NCI-H2081 (cell line): Measurements from ENCODE around the gene LVRN.

Experiments
- DNase-seq, 2 experiments: peaks; one replicate each; lab custom pipeline; 2025; lab: John Stamatoyannopoulos, UW

LVRN gene

DNA sequence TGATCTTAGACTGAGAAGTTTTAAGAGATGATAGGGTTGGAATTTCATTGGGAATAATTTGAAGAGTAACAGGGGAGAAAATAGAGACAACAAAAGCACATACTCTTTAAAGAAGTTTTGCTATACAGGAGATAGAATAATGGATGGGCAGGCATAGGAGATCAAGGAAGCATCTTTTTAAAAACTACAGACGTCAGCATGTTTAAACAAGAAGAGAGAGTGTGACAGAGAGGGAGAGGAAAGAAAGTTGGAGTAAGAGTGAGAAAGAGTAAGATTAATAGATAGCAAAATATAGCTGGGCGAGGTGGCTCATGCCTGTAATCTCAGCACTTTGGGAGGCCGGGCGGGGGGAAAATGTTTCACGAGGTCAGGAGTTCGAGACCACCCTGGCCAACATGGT is 5.3 kb upstream of the LVRN start:
- no peak for DNase-seq

DNA sequence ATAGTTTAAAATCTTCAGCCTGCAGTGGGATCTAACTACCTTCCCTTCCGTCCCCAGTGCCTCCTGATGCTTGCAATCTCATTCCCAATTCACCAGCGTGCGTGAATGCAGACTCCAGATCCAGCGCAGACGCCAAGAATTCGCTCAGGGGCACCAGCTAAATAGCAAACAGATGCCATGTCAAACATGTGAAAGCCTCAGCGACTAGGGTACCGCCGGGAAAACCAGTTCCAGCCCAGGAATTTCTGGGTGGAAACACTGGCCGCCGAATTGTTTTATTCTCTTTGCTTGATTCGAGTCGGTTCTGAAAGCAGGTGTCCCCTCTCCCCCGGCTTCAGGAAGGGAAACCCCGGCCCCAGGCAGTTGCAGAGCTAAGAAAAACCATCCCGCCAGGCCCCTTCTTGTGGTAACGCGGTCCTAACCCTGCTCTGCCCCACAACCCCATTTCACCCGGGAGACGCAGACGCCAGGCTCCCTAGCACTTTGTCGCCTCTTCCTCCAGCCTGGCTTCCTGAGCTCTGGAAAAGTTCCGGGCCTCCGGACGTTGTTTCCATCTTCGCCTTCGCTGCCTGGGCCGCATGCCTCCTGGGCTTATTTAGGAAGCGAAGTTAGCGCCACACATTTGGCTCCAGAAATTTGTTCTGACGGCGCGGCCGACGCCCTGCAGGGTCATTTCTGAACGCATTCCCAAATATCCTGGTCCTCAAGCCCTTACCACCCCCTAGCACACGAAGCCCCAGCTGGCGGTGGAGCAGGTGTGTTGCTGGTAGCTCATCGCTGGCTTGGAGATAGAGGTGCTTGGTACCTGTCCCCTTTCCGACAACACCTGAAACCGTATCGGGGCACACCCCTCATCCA is 665 bp upstream of the LVRN start:
- no peak for DNase-seq

DNA sequence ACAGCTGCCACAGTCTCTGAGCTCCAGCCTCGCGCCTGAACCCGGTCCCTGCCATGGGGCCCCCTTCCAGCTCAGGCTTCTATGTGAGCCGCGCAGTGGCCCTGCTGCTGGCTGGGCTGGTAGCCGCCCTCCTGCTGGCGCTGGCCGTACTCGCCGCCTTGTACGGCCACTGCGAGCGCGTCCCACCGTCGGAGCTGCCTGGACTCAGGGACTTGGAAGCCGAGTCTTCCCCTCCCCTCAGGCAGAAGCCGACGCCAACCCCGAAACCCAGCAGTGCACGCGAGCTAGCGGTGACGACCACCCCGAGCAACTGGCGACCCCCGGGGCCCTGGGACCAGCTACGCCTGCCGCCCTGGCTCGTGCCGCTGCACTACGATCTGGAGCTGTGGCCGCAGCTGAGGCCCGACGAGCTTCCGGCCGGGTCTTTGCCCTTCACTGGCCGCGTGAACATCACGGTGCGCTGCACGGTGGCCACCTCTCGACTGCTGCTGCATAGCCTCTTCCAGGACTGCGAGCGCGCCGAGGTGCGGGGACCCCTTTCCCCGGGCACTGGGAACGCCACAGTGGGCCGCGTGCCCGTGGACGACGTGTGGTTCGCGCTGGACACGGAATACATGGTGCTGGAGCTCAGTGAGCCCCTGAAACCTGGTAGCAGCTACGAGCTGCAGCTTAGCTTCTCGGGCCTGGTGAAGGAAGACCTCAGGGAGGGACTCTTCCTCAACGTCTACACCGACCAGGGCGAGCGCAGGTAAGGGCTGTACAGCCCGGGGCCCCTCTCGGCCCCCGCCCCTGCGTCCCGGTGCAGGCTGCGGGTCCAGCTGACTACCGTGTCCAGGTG is 509 bp downstream of the LVRN start:
- DNase-seq, result no peak

DNA sequence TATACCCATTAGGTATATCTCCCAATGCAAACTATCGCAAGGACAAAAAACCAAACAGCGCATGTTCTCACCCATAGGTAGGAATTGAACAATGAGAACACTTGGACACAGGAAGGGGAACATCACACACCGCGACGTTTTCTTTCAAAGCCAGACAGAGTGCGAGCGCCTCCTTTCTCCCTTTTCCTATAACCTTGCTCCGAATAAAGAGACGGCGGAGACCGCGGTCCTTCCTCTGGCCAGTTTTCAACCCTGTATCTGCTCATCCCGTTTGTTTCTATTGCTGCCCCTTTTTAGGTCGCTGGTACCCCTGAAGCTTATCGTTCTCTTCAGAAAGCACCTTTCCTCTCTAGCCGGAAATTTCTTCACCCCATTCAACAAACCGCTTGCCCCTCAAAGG is 1.3 kb downstream of the LVRN start:
- DNase-seq, result no peak

DNA sequence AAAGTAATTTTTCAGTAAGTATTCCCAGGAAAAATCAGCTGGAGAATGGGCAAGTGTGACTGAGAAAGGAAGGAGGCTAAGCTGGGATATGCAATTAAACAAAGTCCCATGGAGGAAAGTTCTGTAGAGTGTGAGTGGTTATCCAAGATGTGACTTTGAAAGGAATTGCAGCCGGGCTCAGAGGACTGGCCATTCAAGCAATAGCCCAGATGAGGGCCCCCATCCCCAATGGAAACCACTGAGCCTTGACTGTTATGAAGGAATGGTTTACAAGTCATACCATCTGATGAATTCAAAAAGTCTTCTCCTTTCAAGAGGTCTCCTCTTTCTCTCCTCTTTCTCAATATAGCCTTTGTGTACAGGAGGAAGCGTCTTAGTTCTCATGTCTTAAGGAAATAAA is 6.5 kb downstream of the LVRN start:
- DNase-seq, result no peak

DNA sequence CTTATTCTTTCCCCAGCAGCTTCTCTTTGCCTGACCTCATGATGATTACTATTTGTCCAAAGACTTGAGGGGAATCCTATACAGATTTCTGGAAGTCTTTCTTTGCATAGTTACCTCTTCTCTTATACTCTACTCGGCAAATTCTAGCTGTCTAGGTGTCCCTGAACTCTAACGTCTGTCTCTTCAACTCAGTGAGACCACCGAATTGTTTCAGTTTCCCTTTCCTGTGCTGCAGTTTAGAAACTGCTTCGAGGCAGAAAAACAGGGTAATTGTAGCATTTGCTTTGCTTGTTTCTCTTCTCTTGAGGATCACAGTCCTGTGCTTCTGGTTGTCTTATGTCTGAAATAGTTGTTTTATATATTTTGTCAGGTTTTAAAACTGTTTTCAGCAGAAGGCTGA is 14.8 kb downstream of the LVRN start:
- no peak for DNase-seq

DNA sequence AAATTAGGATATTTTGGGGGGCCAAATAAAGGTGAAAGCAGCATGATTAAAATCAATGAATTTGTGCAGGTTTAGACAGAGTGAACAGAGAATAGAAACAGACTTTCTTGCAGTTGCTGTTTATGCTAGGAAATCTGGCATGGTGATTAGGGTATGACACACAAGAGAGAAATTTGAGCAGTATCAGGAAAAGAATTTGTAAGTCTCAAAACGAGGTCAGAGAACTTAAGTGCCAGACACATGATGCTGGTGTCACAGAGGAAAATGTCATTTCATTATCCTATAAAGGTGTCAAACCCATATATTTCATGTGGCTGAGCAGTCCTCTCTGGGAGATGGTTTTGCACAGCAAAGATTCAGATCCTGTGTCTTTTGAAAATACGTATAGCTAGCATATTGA is 15.7 kb downstream of the LVRN start:
- DNase-seq, result no peak

DNA sequence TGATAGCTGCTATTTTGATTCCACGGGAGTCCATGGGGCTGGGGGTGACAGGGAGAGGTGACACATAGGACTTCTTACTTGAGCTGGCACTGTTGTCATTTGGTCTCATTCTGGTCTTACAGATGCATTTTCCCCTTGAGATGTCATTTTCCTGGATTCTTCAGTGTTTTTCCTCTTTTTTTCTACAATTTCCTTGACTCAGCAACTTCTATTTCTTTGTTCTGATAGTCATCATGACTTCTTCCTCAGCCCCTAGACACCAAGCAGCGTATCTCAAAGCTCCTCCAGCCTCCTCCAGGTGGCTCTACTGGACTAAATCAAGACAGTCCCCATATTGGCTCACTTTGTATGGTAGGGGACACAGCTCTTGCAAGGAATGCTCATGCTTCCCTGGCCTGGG is 16.5 kb downstream of the LVRN start:
- no peak for DNase-seq

DNA sequence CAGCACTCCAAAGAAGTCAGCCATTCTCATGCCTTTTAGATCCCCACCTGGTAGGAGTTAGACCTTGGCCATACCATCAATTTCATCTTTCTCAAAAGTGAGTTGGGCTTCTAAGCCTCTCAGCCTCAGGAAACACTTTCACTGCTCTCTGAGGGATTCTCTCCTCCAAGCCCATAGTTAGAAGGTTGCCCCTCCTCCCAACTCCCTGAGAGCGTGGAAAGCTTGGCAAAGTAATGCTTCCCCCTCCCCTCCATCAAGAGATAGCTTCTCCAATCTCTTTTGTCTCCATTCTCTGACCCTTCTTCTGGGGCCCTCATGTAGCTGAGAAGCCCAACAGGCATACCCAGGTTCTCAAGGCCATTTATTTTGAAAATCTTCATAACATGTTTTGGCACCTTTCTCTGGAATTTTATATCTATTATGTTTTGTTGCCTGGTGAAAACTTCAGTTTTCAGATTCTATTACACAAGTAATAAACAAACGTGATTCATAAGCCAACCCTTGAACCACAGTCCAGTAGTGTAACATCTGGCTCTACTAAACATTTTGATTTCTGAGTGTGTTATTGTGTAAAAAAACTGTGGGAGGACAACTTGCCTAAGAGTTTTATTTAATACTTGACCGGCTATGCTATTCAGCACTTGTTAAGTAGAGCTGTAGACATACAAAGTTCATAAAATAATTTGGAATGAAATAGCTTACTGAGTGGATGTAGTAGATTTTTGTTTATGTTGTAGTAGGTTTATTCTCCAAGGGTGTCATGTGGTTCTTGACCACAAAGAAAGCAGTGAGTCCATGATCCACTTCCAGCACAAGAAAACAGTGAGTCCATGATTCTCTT is 17.1 kb downstream of the LVRN start:
- no peak for DNase-seq

DNA sequence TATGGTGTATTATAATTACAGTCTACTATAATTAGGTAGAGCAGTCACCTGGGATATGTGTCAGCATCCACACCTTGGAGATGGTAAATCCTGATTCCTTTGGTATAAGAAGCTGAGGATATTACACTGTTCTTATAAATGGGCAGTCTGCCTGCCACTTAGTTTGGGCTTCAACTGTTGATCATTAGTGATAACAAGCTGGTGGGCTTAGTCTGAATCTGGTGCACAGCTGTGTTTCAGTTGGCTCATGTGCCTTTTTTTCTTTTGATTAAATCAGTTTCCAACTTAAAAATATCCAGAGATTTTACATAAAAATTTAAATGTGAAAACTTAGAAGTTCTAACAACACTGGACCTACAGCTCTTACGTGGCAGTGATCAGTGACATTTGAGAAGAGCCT is 21.2 kb downstream of the LVRN start:
- no peak for DNase-seq

DNA sequence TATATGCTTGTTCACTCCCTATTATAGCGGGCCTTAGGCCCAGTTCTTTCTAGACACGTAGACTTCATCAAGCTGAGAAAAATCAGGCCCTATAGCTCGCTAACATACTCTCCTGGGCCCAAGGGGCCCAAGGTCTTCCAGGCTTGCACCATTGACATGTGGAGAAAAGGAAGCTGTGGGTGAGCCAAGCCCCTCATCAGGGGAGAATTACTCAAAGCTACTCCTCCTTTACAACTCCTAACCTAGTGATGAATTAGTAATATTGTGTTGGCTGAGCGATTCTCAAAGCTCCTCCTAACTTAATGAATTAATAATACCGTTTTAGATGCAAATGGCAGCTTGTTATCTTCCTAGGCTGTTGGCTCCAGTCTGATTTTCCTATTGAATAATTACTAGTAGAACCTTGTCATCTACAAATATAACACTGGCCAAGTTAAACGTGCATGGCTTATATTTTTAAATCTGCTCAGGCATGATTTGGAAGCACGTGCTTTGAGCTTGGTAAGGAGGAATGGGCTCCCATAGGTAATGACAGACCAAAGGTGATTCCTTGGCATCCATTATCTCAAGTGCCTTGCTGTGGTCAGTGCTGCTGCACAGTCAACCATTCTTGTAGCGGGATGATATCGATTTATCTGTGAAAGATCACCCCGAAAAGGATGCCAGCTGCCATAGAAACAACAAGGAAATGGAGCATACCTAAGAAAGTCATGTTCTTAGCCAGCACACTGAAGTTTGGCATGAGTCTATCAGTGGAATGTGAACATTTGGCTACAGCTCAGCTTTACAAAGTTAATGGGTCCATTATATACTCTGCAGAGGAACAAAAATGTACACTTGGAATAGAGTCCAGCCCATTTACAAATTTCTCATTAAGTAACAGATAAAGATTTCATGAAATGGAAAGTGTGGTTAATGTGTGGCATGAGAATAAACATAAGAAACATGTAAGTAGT is 23.8 kb downstream of the LVRN start:
- DNase-seq, result no peak

DNA sequence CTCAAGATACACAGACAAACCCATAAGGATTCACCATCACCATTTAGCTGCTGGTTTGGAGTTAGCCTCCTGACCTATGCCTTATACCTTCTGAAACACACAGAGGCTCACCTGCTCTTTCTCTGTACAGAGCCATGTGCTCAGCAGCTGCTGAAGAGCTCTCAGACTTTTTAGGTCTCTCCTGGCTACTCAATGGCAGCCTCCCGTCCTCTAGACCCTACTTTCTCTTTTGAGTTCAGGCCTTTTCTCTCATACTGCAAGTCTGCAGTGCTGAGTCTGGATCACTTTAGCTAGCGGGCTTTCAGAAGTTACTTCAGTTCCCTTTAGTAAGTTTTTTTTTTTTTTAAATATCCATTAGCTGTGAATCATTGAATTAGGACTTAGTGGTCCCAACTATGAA is 25.7 kb downstream of the LVRN start:
- DNase-seq, result no peak

DNA sequence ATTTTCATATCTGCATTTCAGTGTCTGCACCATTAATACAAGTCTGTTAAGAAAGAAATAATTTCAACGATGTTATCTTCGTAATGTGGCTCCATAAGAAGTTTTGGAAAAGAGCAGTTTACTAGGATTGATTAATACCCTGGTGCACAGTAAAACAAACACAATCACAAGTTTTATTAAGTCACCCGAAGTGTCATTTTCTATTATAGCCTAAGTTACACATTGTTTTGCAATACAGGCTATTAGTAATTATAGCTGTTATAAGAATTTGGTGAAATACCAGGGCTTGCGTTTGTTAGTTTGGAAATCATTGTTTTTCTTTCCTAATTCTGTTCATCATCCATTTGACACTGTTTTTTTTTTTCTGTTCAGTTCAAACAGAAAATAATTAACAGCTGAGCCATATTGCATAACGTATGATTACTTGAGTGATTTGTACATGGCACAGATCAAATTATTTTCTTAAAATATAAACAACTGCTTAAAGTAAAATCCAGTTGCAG is 30.6 kb downstream of the LVRN start:
- no peak for DNase-seq

DNA sequence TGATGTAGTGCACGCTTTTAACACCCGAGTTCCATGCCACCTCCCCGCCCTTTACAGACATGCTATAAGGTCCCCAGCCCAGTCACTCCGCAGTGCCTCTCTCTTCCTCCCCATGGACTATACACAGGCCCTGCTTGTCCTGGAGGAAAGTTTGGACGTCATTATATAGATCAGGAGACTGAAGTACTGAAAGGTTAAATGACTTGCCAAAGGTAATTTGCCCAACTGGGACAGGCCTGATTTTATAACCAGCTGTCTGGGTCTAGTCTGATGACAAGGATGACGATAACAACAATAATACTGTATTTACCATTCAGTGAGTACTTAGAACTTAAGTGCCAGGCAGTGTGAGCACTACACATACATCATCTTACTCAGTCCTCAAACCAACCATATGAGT is 33.1 kb downstream of the LVRN start:
- DNase-seq, result no peak

DNA sequence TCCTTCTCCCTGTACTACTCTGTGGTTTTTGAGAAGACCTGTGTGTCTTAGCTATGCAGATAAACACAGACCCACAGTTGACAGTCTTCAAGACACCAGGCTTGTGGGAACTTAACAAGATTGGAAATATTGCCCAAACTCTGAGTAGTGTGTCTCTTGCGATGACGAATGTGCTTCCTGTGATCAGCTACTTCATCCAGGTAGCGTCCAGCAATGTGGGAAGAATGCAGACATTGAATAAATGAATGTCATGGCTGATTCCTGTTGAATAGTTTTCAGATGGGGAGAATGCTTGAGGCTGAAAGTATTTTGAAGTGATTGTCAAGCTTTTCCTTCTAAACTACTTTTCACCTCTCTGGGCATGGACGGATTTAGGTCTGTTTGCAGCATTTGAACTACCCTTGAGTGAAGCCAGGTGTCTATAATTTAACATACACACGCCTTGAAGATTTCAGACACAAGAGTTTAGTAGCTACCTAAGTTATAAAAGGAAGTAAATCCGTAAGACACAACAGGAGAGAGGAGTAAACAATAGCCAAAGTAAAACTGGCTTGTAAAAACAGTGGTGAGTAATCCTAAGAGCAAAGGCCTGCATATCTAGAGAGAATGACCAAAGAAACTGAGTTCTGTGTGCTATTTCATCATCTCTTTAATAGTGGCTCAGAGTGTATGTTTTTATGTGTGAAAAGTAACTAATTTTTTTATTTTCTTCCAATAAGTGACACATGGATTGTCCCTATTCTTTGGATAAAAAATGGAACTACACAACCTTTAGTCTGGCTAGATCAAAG is 40.0 kb downstream of the LVRN start:
- DNase-seq, result no peak

DNA sequence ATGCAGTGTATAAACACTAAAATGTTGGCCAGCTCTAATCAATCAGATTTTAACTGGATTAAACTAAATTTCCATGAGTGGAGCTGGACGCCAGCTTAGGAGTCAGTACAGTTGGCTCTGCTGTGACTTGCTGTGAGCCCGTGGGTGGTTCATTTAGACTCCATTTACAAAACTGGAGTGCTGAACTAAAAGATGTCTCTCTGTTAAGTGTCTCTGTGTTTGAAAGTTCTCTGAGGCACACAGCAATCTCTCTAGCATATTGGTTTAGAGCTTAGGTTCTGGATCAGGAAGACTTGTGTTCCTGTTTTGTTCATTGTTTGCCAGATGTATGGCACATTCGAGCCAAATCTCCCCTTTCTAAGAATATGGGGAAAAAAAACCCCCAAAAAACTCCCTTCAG is 42.0 kb downstream of the LVRN start:
- DNase-seq, result no peak

DNA sequence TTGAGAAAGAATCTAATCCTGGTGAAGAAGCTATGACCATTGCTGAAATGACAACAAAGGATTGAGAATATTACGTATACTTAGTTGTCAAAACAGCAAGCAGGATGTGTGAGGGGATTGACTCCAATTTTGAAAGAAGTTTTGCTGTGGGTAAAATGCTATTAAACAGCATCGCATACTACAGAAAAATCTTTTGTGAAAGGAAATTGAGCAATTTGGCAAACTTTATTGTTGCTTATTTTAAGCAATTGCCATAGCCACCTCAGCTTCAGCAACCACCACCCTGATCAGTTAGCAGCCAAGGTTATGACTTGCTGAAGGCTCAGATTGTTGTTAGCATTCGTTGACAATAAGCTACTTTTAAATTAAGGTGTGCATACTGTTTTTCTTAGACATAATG is 47.5 kb downstream of the LVRN start:
- no peak for DNase-seq

DNA sequence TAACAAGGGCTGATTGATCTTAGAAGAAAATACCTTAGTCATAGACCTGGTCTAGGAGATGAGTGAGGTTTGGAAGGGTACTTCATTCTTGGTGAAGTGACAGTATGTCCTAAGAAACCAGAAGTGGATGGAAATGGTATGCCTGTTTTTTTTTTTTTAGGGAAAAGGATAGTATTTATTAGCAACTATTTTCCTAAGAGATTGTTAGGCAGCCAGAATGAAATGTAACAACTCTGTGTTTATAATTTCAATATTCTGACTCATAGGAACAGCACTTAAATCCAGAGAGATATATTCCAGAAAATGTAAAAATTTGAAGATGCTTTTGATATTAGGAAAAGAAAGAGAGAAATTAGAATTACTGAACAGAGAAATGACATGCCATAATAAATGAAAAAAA is 48.8 kb downstream of the LVRN start:
- no peak for DNase-seq

DNA sequence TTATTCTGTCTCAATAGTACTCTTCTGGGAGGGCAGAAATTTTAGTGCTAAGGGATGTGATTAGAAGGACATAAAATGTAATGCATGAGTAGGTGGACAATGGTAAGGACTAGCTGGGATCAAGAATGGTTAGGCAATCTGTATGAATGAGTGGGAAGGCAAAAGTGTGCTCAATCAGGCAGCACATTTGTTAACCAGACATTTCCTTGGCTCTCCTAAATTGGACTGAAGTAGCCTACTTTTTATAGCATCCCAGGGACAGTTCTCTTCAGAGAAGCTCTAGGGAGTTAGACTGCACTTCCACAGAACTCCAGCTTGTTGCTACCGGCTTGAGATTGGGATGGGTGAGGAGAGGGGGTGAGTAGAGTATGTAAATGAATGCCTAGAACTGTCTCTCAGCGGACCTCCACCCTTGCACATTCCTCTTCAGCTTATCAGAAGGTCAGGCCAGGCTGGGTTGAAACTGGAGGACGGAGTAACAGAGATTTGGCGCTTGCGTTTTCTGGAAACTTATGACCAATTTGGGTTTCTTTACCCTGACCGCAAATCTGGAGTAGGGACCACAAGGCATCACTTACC is 51.0 kb downstream of the LVRN start:
- DNase-seq, result no peak

DNA sequence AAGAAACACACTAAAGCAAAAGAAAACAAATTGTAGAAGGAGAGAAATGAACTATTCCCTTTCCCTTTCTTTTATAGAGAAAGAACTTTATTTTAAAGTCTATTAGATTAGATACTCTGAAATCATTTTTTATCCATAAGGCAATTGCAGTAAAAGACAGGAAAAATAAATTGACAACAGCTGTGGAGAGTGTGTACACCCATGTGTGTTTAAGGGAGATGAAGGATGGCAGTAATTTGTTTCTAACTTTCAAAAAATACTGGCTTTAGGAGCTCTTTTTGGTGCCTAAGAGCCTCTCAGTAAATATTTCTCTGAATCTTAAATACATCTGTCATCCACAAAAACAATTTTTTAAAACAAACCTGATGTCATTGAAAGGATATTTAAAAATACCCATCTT is 51.7 kb downstream of the LVRN start:
- no peak for DNase-seq
